Keratinocyte (primary cell): ENCODE results near the gene CD96. TPM values are rescaled to one million over a fixed set of nuclear protein-coding genes. Genes with fewer than 3 reads are reported as not detected.
A peak's percentile ranks its signal among the peaks of the same experiment; 100 is the strongest.

Source experiments
- DNase-seq: peaks from one replicate; pipeline ENCODE4 v3.0.0-alpha.2; 2011; ENCODE audit warnings: low read depth, missing footprints, low spot score
- FAIRE-seq: peaks from 2 replicates; lab custom pipeline; 2011; peaks lifted over from hg19 to GRCh38; lab: Jason Lieb, UNC
- H2AFZ ChIP-seq: 2 replicates; pipeline ENCODE4 v1.6.0; 2012; ENCODE audit warnings: low read length, control low read depth, inconsistent platforms; ENCODE audit not compliant: control insufficient read depth
- H3K27ac ChIP-seq: 2 replicates; pipeline ENCODE4 v1.5.1; 2011; ENCODE audit warnings: low read length; ENCODE audit not compliant: control insufficient read depth, insufficient read depth
- H3K27me3 ChIP-seq: 3 replicates; pipeline ENCODE4 v1.6.0; 2011; ENCODE audit warnings: low read length; ENCODE audit not compliant: control insufficient read depth, insufficient read depth; ENCODE audit errors: extremely low read depth
- H3K36me3 ChIP-seq, 2 experiments: 2 replicates in 1 of 2; 3 replicates in 1 of 2; pipeline ENCODE4 v1.5.1; 2011; ENCODE audit warnings: low read length in 2 of 2, mild to moderate bottlenecking in 1 of 2; ENCODE audit not compliant: control insufficient read depth in 2 of 2, insufficient read depth in 2 of 2; ENCODE audit errors: extremely low read depth in 1 of 2
- H3K4me1 ChIP-seq: 3 replicates; pipeline ENCODE4 v1.5.1; 2011; ENCODE audit warnings: low read length; ENCODE audit not compliant: control insufficient read depth, insufficient read depth; ENCODE audit errors: extremely low read depth
- H3K4me2 ChIP-seq: 3 replicates; pipeline ENCODE4 v1.6.0; 2011; ENCODE audit warnings: low read depth, low read length; ENCODE audit not compliant: control insufficient read depth, insufficient read depth; ENCODE audit errors: extremely low read depth
- H3K4me3 ChIP-seq, 3 experiments: fragments of 200-600 bp in 1 of 3; sonication (generic) in 1 of 3; 2 replicates in 2 of 3; 3 replicates in 1 of 3; pipeline ENCODE4 v1.5.1; 2011 to 2016; ENCODE audit warnings: low read length in 3 of 3, mild to moderate bottlenecking in 3 of 3, control low read depth in 2 of 3, inconsistent platforms in 1 of 3, low read depth in 1 of 3, mixed read lengths in 1 of 3, mixed run types in 1 of 3, moderate library complexity in 1 of 3; ENCODE audit not compliant: control insufficient read depth in 2 of 3, insufficient read depth in 2 of 3; ENCODE audit errors: extremely low read depth in 1 of 3
- H3K79me2 ChIP-seq: 2 replicates; pipeline ENCODE4 v1.6.0; 2012; ENCODE audit warnings: low read length; ENCODE audit not compliant: control insufficient read depth, insufficient read depth
- H3K9ac ChIP-seq: 3 replicates; pipeline ENCODE4 v1.6.0; 2011; ENCODE audit warnings: low read length; ENCODE audit not compliant: control insufficient read depth, insufficient read depth; ENCODE audit errors: extremely low read depth
- H3K9me1 ChIP-seq: 3 replicates; pipeline ENCODE4 v1.6.0; 2011; ENCODE audit warnings: low read length; ENCODE audit not compliant: control insufficient read depth, insufficient read depth; ENCODE audit errors: extremely low read depth
- H3K9me3 ChIP-seq: 2 replicates; pipeline ENCODE4 v1.5.1; 2012; ENCODE audit warnings: low read depth, low read length; ENCODE audit not compliant: control insufficient read depth
- H4K20me1 ChIP-seq: 3 replicates; pipeline ENCODE4 v1.6.0; 2011; ENCODE audit warnings: low read length; ENCODE audit not compliant: control insufficient read depth, insufficient read depth; ENCODE audit errors: extremely low read depth
- EZH2 ChIP-seq: IDR thresholded peaks from one replicate; pipeline ENCODE4 v1.6.1; 2012; ENCODE audit warnings: inconsistent platforms, mild to moderate bottlenecking, low read length, moderate library complexity
- dilution Hi-C: fragments of 300-500 bp; cut with MboI; formaldehyde crosslinking; loops from one replicate; pipeline ENCODE4 v1.7.0; 2020; ENCODE audit warnings: low sequenced_read_pairs; ENCODE audit not compliant: extremely low pct_ligation_motif_present
- polyA plus RNA-seq, 5 experiments: library from polyadenylated mRNA; depleted of rRNA in 3 of 5; stranded (reverse) in 3 of 5; stranded (forward) in 1 of 5; unstranded in 1 of 5; fragments of >200 nt; gene quantifications; 1 replicate in 1 of 5; 2 replicates in 3 of 5; 3 replicates in 1 of 5; pipeline versions ENCODE4 v1.2.1 to v1.2.3, GENCODE V29; 2011 to 2012; ENCODE audit warnings: missing spikeins in 2 of 5, low read depth in 1 of 5, low replicate concordance in 1 of 5
- TF ChIP-seq, protein P1 (sequence below), 3 experiments: IDR thresholded peaks in 1 of 3; conservative IDR thresholded peaks in 1 of 3; optimal IDR thresholded peaks in 1 of 3; 2 replicates in 2 of 3; 3 replicates in 1 of 3; pipeline versions ENCODE3 to v1.5.1; 2011; ENCODE audit warnings: low read length in 3 of 3, mild to moderate bottlenecking in 3 of 3, moderate library complexity in 2 of 3, control low read depth in 1 of 3, inconsistent platforms in 1 of 3; ENCODE audit not compliant: insufficient read depth in 2 of 3; ENCODE audit errors: extremely low read depth in 1 of 3

CD96 gene
- polyA plus RNA-seq, 1 donor (not counting 4 experiments of a cell fraction or from before 2014, with no cell fraction given) = 0.13 TPM

- Histone ChIP-seq H3K9me3 (no peaks in the 10 kb centered on the region), H3K27me3 (no peaks in the 10 kb centered on the region), H2AFZ (no peak overlapping the region), H3K27ac (no peak overlapping the region), H3K9ac (no peak overlapping the region), H3K4me3 (no peak overlapping the region), H3K36me3 (no peaks in the 10 kb centered on the region), H3K9me1 (no peaks in the 10 kb centered on the region), H3K4me2 (no peak overlapping the region), H4K20me1 (no peaks in the 10 kb centered on the region), H3K4me1 (peaks cover 13% of the 10 kb centered on the region), H3K79me2 (no peaks in the 10 kb centered on the region)
- dilution Hi-C loops = no loop called here
- TF ChIP-seq, protein P1, sequence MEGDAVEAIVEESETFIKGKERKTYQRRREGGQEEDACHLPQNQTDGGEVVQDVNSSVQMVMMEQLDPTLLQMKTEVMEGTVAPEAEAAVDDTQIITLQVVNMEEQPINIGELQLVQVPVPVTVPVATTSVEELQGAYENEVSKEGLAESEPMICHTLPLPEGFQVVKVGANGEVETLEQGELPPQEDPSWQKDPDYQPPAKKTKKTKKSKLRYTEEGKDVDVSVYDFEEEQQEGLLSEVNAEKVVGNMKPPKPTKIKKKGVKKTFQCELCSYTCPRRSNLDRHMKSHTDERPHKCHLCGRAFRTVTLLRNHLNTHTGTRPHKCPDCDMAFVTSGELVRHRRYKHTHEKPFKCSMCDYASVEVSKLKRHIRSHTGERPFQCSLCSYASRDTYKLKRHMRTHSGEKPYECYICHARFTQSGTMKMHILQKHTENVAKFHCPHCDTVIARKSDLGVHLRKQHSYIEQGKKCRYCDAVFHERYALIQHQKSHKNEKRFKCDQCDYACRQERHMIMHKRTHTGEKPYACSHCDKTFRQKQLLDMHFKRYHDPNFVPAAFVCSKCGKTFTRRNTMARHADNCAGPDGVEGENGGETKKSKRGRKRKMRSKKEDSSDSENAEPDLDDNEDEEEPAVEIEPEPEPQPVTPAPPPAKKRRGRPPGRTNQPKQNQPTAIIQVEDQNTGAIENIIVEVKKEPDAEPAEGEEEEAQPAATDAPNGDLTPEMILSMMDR (optimal IDR thresholded peaks at IDR 0.05 in 1 of 3, IDR thresholded peaks at IDR 0.05 in 1 of 3, conservative IDR thresholded peaks at IDR 0.05 in 1 of 3; ENCODE audit: extremely low read depth in 1 of 3, insufficient read depth in 2 of 3, low read length in 3 of 3) = no peak
- TF ChIP-seq EZH2 = no peak
- DNase-seq = no peak
- FAIRE-seq = no peak
Measured at GRCh38 chr3:111538681-111539083, 3.3 kb upstream of the CD96 start.

DNA sequence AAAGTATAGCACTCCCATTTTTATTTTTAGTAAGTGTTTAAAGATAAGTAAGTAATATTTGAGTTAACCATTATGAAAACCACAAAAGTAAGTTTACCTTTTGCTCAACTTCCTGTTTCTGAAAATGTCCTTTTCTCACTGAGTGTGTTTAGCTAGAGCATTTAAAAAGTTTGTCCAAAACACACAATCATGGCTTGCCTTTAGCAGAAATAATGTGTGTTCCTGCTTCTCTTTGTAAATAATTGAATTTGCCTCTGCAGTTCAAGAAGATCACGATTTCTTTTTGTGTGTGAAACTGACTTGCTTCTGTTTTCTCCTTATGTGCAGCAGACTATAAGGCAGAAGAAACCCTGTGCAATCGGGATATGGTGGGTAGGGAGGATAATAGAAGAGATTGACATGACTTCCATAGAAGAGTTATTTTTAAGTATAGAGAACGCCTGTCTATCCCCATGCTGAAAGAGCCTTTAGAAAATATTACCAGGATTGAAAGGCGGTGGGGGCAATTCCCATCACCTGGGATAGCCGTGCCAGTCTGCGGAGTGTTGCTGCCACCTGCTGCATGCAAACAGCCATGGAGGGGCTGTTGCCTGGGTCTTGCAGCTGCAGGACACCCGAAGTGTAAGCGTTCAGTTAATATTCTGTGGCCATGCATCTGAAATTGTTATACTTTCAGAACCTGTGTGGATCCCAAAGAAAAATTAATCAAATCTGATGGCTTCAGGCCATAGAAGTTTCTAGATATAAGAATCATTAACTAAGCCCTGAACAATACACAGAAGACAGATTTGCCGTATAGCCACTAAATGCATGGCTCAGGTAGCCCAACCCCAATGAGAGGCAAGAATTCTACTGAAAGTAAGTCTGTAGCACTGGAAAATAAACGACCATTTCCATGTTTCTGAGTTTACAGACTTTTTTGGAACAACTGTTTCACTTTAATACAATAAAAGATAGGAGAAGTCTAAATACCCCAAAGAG lies 2.4 kb upstream of the CD96 start:
- Histone ChIP-seq H3K79me2 (no peaks in the 10 kb centered on the region), H3K9me1 (no peaks in the 10 kb centered on the region), H3K9ac (no peak overlapping the region), H2AFZ (no peak overlapping the region), H3K27ac (no peak overlapping the region), H4K20me1 (no peaks in the 10 kb centered on the region), H3K4me1 (peaks cover 13% of the 10 kb centered on the region), H3K36me3 (no peaks in the 10 kb centered on the region), H3K4me2 (no peak overlapping the region), H3K9me3 (no peaks in the 10 kb centered on the region), H3K4me3 (no peak overlapping the region), H3K27me3 (no peaks in the 10 kb centered on the region)
- dilution Hi-C loops = no loop called here
- TF ChIP-seq EZH2 = no peak
- TF ChIP-seq, protein P1 (optimal IDR thresholded peaks at IDR 0.05 in 1 of 3, IDR thresholded peaks at IDR 0.05 in 1 of 3, conservative IDR thresholded peaks at IDR 0.05 in 1 of 3; ENCODE audit: extremely low read depth in 1 of 3, insufficient read depth in 2 of 3, low read length in 3 of 3) = peak; percentile 61 to 88 (median 76)
- FAIRE-seq (no peak), DNase-seq (no peak)
